Endothelial cell of umbilical vein (primary cell): Measurements from ENCODE around the gene KLK14. TPM values are rescaled to one million over a fixed set of nuclear protein-coding genes. Genes with fewer than 3 reads are reported as not detected.

Experiments
- BruUV-seq: library from RNA; stranded (reverse); fragments of 400-500 nt; replicated peaks from 2 replicates; lab custom pipeline; 2021; lab: Mats Ljungman, UMichigan
- CTCF ChIA-PET: fragments of 300-600, 350-600 bp; sonication (Branson Sonifier 250); formaldehyde crosslinking; loops from one replicate; lab custom pipeline; 2021; ENCODE audit warnings: antibody characterized with exemption, inconsistent platforms; lab: Charles Lee
- POLR2A ChIA-PET: fragments of 300-600, 350-600 bp; sonication (Branson Sonifier 250); formaldehyde crosslinking; loops from one replicate; lab custom pipeline; 2021; ENCODE audit warnings: antibody characterized with exemption, inconsistent platforms; lab: Charles Lee
- DNase-seq: peaks from one replicate; pipeline ENCODE4 v3.0.0-alpha.2; 2011; ENCODE audit warnings: low read depth, low spot score
- FAIRE-seq: peaks from 2 replicates; lab custom pipeline; 2011; peaks lifted over from hg19 to GRCh38; lab: Jason Lieb, UNC
- H2AFZ ChIP-seq: 2 replicates; pipeline ENCODE4 v1.6.0; 2012; ENCODE audit warnings: low read depth, low read length, control low read depth, inconsistent platforms
- H3K27ac ChIP-seq: 2 replicates; pipeline ENCODE4 v1.5.1; 2011; ENCODE audit warnings: low read depth, mild to moderate bottlenecking, control low read depth, low read length, moderate library complexity; ENCODE audit not compliant: insufficient read depth
- H3K27me3 ChIP-seq, 2 experiments: 2 replicates each; pipeline versions ENCODE4 v1.6.0 to v1.6.1; 2011; ENCODE audit warnings: low read length in 2 of 2, mixed read lengths in 1 of 2; ENCODE audit not compliant: control insufficient read depth in 2 of 2, insufficient read depth in 2 of 2
- H3K36me3 ChIP-seq, 2 experiments: 2 replicates in 1 of 2; 3 replicates in 1 of 2; pipeline ENCODE4 v1.5.1; 2011; ENCODE audit warnings: low read length in 2 of 2, mild to moderate bottlenecking in 1 of 2, moderate library complexity in 1 of 2; ENCODE audit not compliant: control insufficient read depth in 2 of 2, insufficient read depth in 2 of 2; ENCODE audit errors: extremely low read depth in 1 of 2
- H3K4me1 ChIP-seq: 3 replicates; pipeline ENCODE4 v1.5.1; 2011; ENCODE audit warnings: mild to moderate bottlenecking, low read length; ENCODE audit not compliant: control insufficient read depth, insufficient read depth; ENCODE audit errors: extremely low read depth
- H3K4me2 ChIP-seq: 2 replicates; pipeline ENCODE4 v1.6.1; 2011; ENCODE audit warnings: low read length, control low read depth, mixed read lengths; ENCODE audit not compliant: insufficient read depth
- H3K4me3 ChIP-seq, 3 experiments: fragments of 200-600 bp in 1 of 3; sonication (generic), shearing (Covaris generic) in 1 of 3; replicated peaks in 1 of 3; 2 replicates each; pipeline ENCODE4 v1.5.1; 2011 to 2016; ENCODE audit warnings: control low read depth in 3 of 3, low read length in 3 of 3, mild to moderate bottlenecking in 2 of 3, inconsistent platforms in 1 of 3, low read depth in 1 of 3, moderate library complexity in 1 of 3; ENCODE audit not compliant: insufficient read depth in 1 of 3
- H3K79me2 ChIP-seq: 2 replicates; pipeline ENCODE4 v1.6.0; 2012; ENCODE audit warnings: low read length, inconsistent platforms; ENCODE audit not compliant: control insufficient read depth, insufficient read depth
- H3K9ac ChIP-seq: replicated peaks from 2 replicates; pipeline ENCODE3; 2011; ENCODE audit warnings: low read length, control low read depth; ENCODE audit not compliant: insufficient read depth; ENCODE audit errors: extremely low read depth
- H3K9me1 ChIP-seq: replicated peaks from 3 replicates; pipeline ENCODE4 v1.6.0; 2011; ENCODE audit warnings: mild to moderate bottlenecking, low read length; ENCODE audit not compliant: control insufficient read depth, insufficient read depth; ENCODE audit errors: extremely low read depth
- H3K9me3 ChIP-seq: replicated peaks from 2 replicates; pipeline ENCODE4 v1.5.1; 2012; ENCODE audit warnings: low read length, inconsistent platforms; ENCODE audit not compliant: control insufficient read depth, insufficient read depth
- H4K20me1 ChIP-seq: replicated peaks from 2 replicates; pipeline ENCODE3; 2011; ENCODE audit warnings: mild to moderate bottlenecking, low read length; ENCODE audit not compliant: control insufficient read depth, insufficient read depth; ENCODE audit errors: extremely low read depth
- EZH2 ChIP-seq: IDR thresholded peaks from 2 replicates; pipeline ENCODE4 v1.6.1; 2012; ENCODE audit warnings: borderline replicate concordance, low read depth, mild to moderate bottlenecking, moderate library complexity, low read length, inconsistent platforms; ENCODE audit not compliant: severe bottlenecking
- FOS ChIP-seq: IDR thresholded peaks from 2 replicates; pipeline ENCODE4 v1.6.1; 2011; ENCODE audit warnings: mild to moderate bottlenecking, low read length, moderate library complexity, borderline replicate concordance; ENCODE audit not compliant: insufficient read depth
- GATA2 ChIP-seq: IDR thresholded peaks from 2 replicates; pipeline ENCODE4 v1.7.0; 2011; ENCODE audit warnings: low read depth, mild to moderate bottlenecking, moderate library complexity, mixed read lengths, low read length; ENCODE audit not compliant: insufficient read length, insufficient read depth
- JUN ChIP-seq: IDR thresholded peaks from 2 replicates; pipeline ENCODE4 v1.6.1; 2011; ENCODE audit warnings: borderline replicate concordance, low read depth; ENCODE audit not compliant: insufficient read length, insufficient read depth
- MYC ChIP-seq: IDR thresholded peaks from one replicate; pipeline ENCODE4 v1.6.1; 2011; ENCODE audit warnings: mild to moderate bottlenecking, low read depth, low read length
- POLR2A ChIP-seq: IDR thresholded peaks from 2 replicates; pipeline ENCODE4 v1.6.1; 2012; ENCODE audit warnings: low read depth, mild to moderate bottlenecking, control low read depth, low read length
- POLR2AphosphoS5 ChIP-seq: IDR thresholded peaks from 2 replicates; pipeline ENCODE4 v1.6.1; 2012; ENCODE audit warnings: low read depth, mild to moderate bottlenecking, control low read depth, low read length, moderate library complexity; ENCODE audit not compliant: insufficient read depth
- dilution Hi-C: fragments of 300-500 bp; cut with MboI; formaldehyde crosslinking; loops from one replicate; pipeline ENCODE4 v1.15.0; 2019; ENCODE audit warnings: low sequenced_read_pairs; ENCODE audit not compliant: extremely low pct_ligation_motif_present
- intact Hi-C: fragments of 100-400 bp; cut with micrococcal nuclease; formaldehyde crosslinking; loops from one replicate; pipeline ENCODE4 v1.10.0; 2022
- polyA plus RNA-seq, 4 experiments: library from polyadenylated mRNA; depleted of rRNA in 3 of 4; stranded (reverse) in 3 of 4; unstranded in 1 of 4; fragments of >200 nt; gene quantifications; 2 replicates each; pipeline versions ENCODE4 v1.2.1 to v1.2.3, GENCODE V29; 2011 to 2012; ENCODE audit warnings: missing spikeins in 1 of 4
- total RNA-seq: library from RNA; stranded (reverse); gene quantifications from 2 replicates; pipeline ENCODE4 v1.2.3, GENCODE V29; 2021
- TF ChIP-seq, protein P1 (sequence below): IDR thresholded peaks from 2 replicates; pipeline ENCODE4 v1.6.1; 2011; ENCODE audit not compliant: insufficient read depth, insufficient read length
- TF ChIP-seq, protein P2 (sequence below), 2 donors: IDR thresholded peaks; 1 replicate in 1 of 2; 2 replicates in 1 of 2; pipeline ENCODE4 v1.5.1; 2011; ENCODE audit warnings: low read length in 2 of 2, mild to moderate bottlenecking in 2 of 2, moderate library complexity in 2 of 2, control low read depth in 1 of 2, inconsistent platforms in 1 of 2, low read depth in 1 of 2; ENCODE audit not compliant: insufficient read depth in 1 of 2; ENCODE audit errors: extremely low read depth in 1 of 2

KLK14 gene
- total and polyA plus RNA-seq, 2 donors (not counting 3 experiments of a cell fraction or from before 2014, with no cell fraction given) = 0.12 TPM; not detected in 1

DNA sequence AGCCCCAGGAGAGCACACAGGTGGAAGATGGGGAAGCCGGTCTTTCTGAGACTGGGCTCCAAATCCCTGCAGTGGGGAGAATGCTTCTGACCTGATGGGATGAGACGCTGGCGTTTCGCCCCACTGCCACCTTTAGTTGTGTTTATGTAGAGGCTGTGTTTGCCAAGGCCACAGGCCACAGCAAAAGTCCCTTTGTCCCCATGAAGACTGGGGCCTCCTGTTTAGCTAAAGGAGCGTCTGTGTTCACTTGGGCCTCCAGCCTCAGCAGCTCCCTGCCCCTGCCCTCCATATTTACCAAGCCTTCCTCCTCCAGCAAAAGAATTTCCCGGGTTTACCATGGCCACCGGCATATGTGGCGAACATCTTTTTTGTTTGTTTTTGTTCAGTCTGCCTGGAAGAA lies 10.4 kb upstream of the KLK14 start:
- Histone ChIP-seq H3K4me3 (no peak overlapping the region), H3K27ac (no peak overlapping the region), H3K79me2 (no peaks in the 10 kb centered on the region), H3K4me1 (peaks cover 16% of the 10 kb centered on the region), H4K20me1 (no peaks in the 10 kb centered on the region), H3K36me3 (no peaks in the 10 kb centered on the region), H2AFZ (no peak overlapping the region), H3K27me3 (no peaks in the 10 kb centered on the region), H3K9me3 (no peaks in the 10 kb centered on the region), H3K9me1 (no peaks in the 10 kb centered on the region), H3K9ac (no peak overlapping the region), H3K4me2 (no peak overlapping the region)
- POLR2A ChIA-PET = no interaction called here
- CTCF ChIA-PET = interaction anchor here (1.3 to 4.6 kb wide), 2 partner anchors 73 to 75 kb away, joined by 3 to 73 read pairs; no protein-coding TSS in a partner anchor
- BruUV-seq = no TSS peak
- intact Hi-C loops (no loop called here), dilution Hi-C loops (no loop called here)
- FAIRE-seq (no peak), DNase-seq (no peak)
- no peak for TF ChIP-seq JUN
- TF ChIP-seq GATA2 = no peak
- TF ChIP-seq FOS = no peak
- TF ChIP-seq POLR2AphosphoS5 = no peak
- no peak for TF ChIP-seq EZH2
- no peak for TF ChIP-seq MYC
- TF ChIP-seq, protein P1, sequence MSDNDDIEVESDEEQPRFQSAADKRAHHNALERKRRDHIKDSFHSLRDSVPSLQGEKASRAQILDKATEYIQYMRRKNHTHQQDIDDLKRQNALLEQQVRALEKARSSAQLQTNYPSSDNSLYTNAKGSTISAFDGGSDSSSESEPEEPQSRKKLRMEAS = no peak
- no peak for TF ChIP-seq POLR2A
- TF ChIP-seq, protein P2, sequence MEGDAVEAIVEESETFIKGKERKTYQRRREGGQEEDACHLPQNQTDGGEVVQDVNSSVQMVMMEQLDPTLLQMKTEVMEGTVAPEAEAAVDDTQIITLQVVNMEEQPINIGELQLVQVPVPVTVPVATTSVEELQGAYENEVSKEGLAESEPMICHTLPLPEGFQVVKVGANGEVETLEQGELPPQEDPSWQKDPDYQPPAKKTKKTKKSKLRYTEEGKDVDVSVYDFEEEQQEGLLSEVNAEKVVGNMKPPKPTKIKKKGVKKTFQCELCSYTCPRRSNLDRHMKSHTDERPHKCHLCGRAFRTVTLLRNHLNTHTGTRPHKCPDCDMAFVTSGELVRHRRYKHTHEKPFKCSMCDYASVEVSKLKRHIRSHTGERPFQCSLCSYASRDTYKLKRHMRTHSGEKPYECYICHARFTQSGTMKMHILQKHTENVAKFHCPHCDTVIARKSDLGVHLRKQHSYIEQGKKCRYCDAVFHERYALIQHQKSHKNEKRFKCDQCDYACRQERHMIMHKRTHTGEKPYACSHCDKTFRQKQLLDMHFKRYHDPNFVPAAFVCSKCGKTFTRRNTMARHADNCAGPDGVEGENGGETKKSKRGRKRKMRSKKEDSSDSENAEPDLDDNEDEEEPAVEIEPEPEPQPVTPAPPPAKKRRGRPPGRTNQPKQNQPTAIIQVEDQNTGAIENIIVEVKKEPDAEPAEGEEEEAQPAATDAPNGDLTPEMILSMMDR (IDR thresholded peaks at IDR 0.05; ENCODE audit: extremely low read depth in 1 of 2, insufficient read depth in 1 of 2, low read depth in 1 of 2, low read length in 2 of 2) = no peak
